HepG2 (cell line): Measurements from ENCODE around the gene GAREM1. TPM values are rescaled to one million over a fixed set of nuclear protein-coding genes. Genes with fewer than 3 reads are reported as not detected.

Experiments used
- ATAC-seq: fragments of 200-7000 bp; cut with Tn5 transposase; 3 replicates; pipeline ENCODE4 v1.9.1; 2020; ENCODE audit warnings: mild to moderate bottlenecking, moderate library complexity
- BruUV-seq: library from RNA; stranded (reverse); fragments of 400-500 nt; replicated peaks from 2 replicates; lab custom pipeline; 2021; lab: Mats Ljungman, UMichigan
- CTCF ChIA-PET: fragments of 300-600 bp; formaldehyde crosslinking; extraction: SDS; loops from one replicate; lab custom pipeline; 2021; ENCODE audit warnings: low total read pairs, inconsistent platforms, low intra/inter-chr PET ratio; lab: Yijun Ruan, JAX
- POLR2A ChIA-PET: fragments of 350-600 bp; sonication (Branson Sonifier 250); formaldehyde crosslinking; loops from one replicate; lab custom pipeline; 2020; ENCODE audit warnings: antibody characterized with exemption, inconsistent platforms; lab: Yijun Ruan, JAX
- DNase-seq: peaks from one replicate; pipeline ENCODE4 v3.0.0-alpha.2; 2015; ENCODE audit warnings: low spot score
- FAIRE-seq: peaks from 3 replicates; lab custom pipeline; 2011; peaks lifted over from hg19 to GRCh38; lab: Jason Lieb, UNC
- H2AFZ ChIP-seq: one replicate; pipeline ENCODE4 v1.6.1; 2011; ENCODE audit warnings: low read length, inconsistent platforms
- H3K27ac ChIP-seq: fragments of 300-600 bp; 3 replicates; pipeline ENCODE4 v1.8.0; 2011; ENCODE audit warnings: mixed run types, mild to moderate bottlenecking, mixed read lengths, low read length, inconsistent platforms; ENCODE audit not compliant: insufficient read depth; ENCODE audit errors: extremely low read length
- H3K27me3 ChIP-seq, 2 experiments: fragments of 200-600 bp in 1 of 2; 2 replicates in 1 of 2; 3 replicates in 1 of 2; pipeline versions ENCODE4 v1.6.0 to v1.8.0; 2011; ENCODE audit warnings: low read length in 2 of 2, mild to moderate bottlenecking in 2 of 2, moderate library complexity in 2 of 2, inconsistent platforms in 1 of 2; ENCODE audit not compliant: insufficient read depth in 2 of 2, control insufficient read depth in 1 of 2
- H3K36me3 ChIP-seq, 2 experiments: fragments of 200-600 bp in 1 of 2; replicated peaks in 1 of 2; 2 replicates in 1 of 2; 3 replicates in 1 of 2; pipeline versions ENCODE4 v1.5.1 to v1.8.0; 2011; ENCODE audit warnings: low read length in 2 of 2, inconsistent platforms in 1 of 2; ENCODE audit not compliant: insufficient read depth in 2 of 2, control insufficient read depth in 1 of 2
- H3K4me1 ChIP-seq: 2 replicates; pipeline ENCODE4 v1.5.1; 2012; ENCODE audit warnings: low read length, inconsistent platforms; ENCODE audit not compliant: insufficient read depth
- H3K4me2 ChIP-seq: 2 replicates; pipeline ENCODE4 v1.6.0; 2011; ENCODE audit warnings: low read depth, low read length, inconsistent platforms
- H3K4me3 ChIP-seq, 3 experiments: fragments of 200-600 bp in 1 of 3; sonication (generic), shearing (Covaris generic) in 1 of 3; replicated peaks in 1 of 3; 2 replicates each; pipeline ENCODE4 v1.5.1; 2011 to 2016; ENCODE audit warnings: low read length in 3 of 3, inconsistent platforms in 2 of 3, low read depth in 2 of 3, mild to moderate bottlenecking in 2 of 3, control low read depth in 1 of 3, mixed read lengths in 1 of 3; ENCODE audit not compliant: insufficient read depth in 1 of 3
- H3K79me2 ChIP-seq: one replicate; pipeline ENCODE4 v1.6.1; 2011; ENCODE audit warnings: low read length, inconsistent platforms; ENCODE audit not compliant: insufficient read depth
- H3K9ac ChIP-seq: 2 replicates; pipeline ENCODE4 v1.6.0; 2011; ENCODE audit warnings: mild to moderate bottlenecking, low read depth, low read length, inconsistent platforms; ENCODE audit not compliant: insufficient read depth
- H3K9me3 ChIP-seq: 2 replicates; pipeline ENCODE4 v1.5.1; 2012; ENCODE audit warnings: mild to moderate bottlenecking, low read length
- H4K20me1 ChIP-seq: 2 replicates; pipeline ENCODE4 v1.6.0; 2011; ENCODE audit warnings: inconsistent platforms, mild to moderate bottlenecking, low read length, moderate library complexity; ENCODE audit not compliant: insufficient read depth
- HNRNPH1 ChIP-seq: fragments of 200-400 bp; formaldehyde crosslinking; optimal IDR thresholded peaks from 2 replicates; pipeline ENCODE3; 2017; ENCODE audit warnings: mild to moderate bottlenecking, low read depth, low read length
- IRF9 ChIP-seq: sonication (generic); formaldehyde crosslinking; IDR thresholded peaks from 2 replicates; pipeline ENCODE4 v1.8.0; 2022; ENCODE audit warnings: missing genetic modification reagents, mild to moderate bottlenecking, borderline replicate concordance
- MED8 ChIP-seq: sonication (generic); formaldehyde crosslinking; IDR thresholded peaks from 2 replicates; pipeline ENCODE4 v1.8.1; 2023; ENCODE audit warnings: mild to moderate bottlenecking, missing genetic modification reagents; ENCODE audit not compliant: insufficient replicate concordance
- YEATS2 ChIP-seq: sonication (generic); formaldehyde crosslinking; IDR thresholded peaks from 2 replicates; pipeline ENCODE4 v1.4.0; 2020; ENCODE audit warnings: missing genetic modification reagents, borderline replicate concordance
- WGBS: methylation state at CpG from one replicate; pipeline ENCODE4 v1.1.6; 2017; ENCODE audit warnings: low lambda C conversion rate; 5-methylcytosine and 5-hydroxymethylcytosine counted together
- in situ Hi-C: cut with HindIII; loops from 2 replicates; pipeline ENCODE4 v1.10.0; 2017; ENCODE audit warnings: low pct_unique_long_range_greater_than_20kb; ENCODE audit not compliant: extremely low pct_ligation_motif_present
- intact Hi-C: fragments of 100-400 bp; cut with micrococcal nuclease; formaldehyde crosslinking; loops from one replicate; pipeline ENCODE4 v1.10.0; 2022; ENCODE audit not compliant: unreplicated experiment
- polyA plus RNA-seq, 8 experiments: library from polyadenylated mRNA; depleted of rRNA in 3 of 8; stranded (reverse) in 7 of 8; unstranded in 1 of 8; fragments of >200 nt; fragmentation: Illumina TruSeq in 4 of 8; extraction: Trizol in 4 of 8; gene quantifications; 2 replicates each; pipeline versions ENCODE4 v1.2.1 to v1.2.3, GENCODE V29; 2011 to 2016; ENCODE audit warnings: low read depth in 4 of 8, missing spikeins in 1 of 8, mixed read lengths in 1 of 8; ENCODE audit not compliant: insufficient read depth in 1 of 8
- total RNA-seq, 5 experiments: library from RNA; depleted of rRNA; stranded (reverse); fragments of >200 nt; fragmentation: Illumina TruSeq; extraction: Trizol; gene quantifications; 2 replicates each; pipeline ENCODE4 v1.2.3, GENCODE V29; 2016; ENCODE audit warnings: low read depth in 1 of 5
- TF ChIP-seq, protein P1 (sequence below): IDR thresholded peaks from 2 replicates; pipeline ENCODE4 v1.6.1; 2016; ENCODE audit warnings: control low read depth
- TF ChIP-seq, protein P2 (sequence below): sonication (generic); formaldehyde crosslinking; IDR thresholded peaks from 2 replicates; pipeline ENCODE4 v1.4.0; 2020; ENCODE audit warnings: missing genetic modification reagents
- TF ChIP-seq, protein P3 (sequence below): sonication (generic); formaldehyde crosslinking; IDR thresholded peaks from 2 replicates; pipeline ENCODE4 v1.9.0; 2021; ENCODE audit warnings: missing genetic modification reagents, borderline replicate concordance
- TF ChIP-seq, protein P4 (sequence below): IDR thresholded peaks from 2 replicates; pipeline ENCODE4 v1.6.1; 2018; ENCODE audit warnings: missing genetic modification reagents
- TF ChIP-seq, protein P5 (sequence below): sonication (generic); formaldehyde crosslinking; IDR thresholded peaks from 2 replicates; pipeline ENCODE4 v1.5.1; 2020; ENCODE audit warnings: mild to moderate bottlenecking, missing genetic modification reagents, borderline replicate concordance

The GAREM1 gene
- total and polyA plus RNA-seq, 2 of the 13 experiments (the other 11 are each of a cell fraction or from before 2014, with no cell fraction given), result 2.5 to 2.9 TPM

- BruUV-seq, result no TSS peak
- POLR2A ChIA-PET, result no interaction called here
- Histone ChIP-seq H4K20me1 (no peaks in the 10 kb centered on the region), H3K4me2 (no peak overlapping the region), H3K9ac (no peak overlapping the region), H3K4me1 (peaks cover 5% of the 10 kb centered on the region), H3K36me3 (no peaks in the 10 kb centered on the region), H3K27me3 (no peaks in the 10 kb centered on the region), H2AFZ (no peak overlapping the region), H3K27ac (no peak overlapping the region), H3K79me2 (no peaks in the 10 kb centered on the region), H3K4me3 (no peak overlapping the region), H3K9me3 (no peaks in the 10 kb centered on the region)
- in situ Hi-C loops (no loop called here), intact Hi-C loops (no loop called here)
- ATAC-seq (no peak), FAIRE-seq (no peak), DNase-seq (no peak)
- WGBS, result 84% methylated on average over 5 of the region's 5 CpGs
- CTCF ChIA-PET, result no interaction called here
- TF ChIP-seq, protein P1, sequence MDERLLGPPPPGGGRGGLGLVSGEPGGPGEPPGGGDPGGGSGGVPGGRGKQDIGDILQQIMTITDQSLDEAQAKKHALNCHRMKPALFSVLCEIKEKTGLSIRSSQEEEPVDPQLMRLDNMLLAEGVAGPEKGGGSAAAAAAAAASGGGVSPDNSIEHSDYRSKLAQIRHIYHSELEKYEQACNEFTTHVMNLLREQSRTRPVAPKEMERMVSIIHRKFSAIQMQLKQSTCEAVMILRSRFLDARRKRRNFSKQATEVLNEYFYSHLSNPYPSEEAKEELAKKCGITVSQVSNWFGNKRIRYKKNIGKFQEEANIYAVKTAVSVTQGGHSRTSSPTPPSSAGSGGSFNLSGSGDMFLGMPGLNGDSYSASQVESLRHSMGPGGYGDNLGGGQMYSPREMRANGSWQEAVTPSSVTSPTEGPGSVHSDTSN (CRISPR knock-in tag), result no peak
- TF ChIP-seq YEATS2 (no peak), MED8 (CRISPR knock-in tag) (no peak), HNRNPH1 (no peak), IRF9 (CRISPR knock-in tag) (no peak)
- TF ChIP-seq, protein P2, sequence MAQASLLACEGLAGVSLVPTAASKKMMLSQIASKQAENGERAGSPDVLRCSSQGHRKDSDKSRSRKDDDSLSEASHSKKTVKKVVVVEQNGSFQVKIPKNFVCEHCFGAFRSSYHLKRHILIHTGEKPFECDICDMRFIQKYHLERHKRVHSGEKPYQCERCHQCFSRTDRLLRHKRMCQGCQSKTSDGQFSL (CRISPR knock-in tag), result no peak
- TF ChIP-seq, protein P3, sequence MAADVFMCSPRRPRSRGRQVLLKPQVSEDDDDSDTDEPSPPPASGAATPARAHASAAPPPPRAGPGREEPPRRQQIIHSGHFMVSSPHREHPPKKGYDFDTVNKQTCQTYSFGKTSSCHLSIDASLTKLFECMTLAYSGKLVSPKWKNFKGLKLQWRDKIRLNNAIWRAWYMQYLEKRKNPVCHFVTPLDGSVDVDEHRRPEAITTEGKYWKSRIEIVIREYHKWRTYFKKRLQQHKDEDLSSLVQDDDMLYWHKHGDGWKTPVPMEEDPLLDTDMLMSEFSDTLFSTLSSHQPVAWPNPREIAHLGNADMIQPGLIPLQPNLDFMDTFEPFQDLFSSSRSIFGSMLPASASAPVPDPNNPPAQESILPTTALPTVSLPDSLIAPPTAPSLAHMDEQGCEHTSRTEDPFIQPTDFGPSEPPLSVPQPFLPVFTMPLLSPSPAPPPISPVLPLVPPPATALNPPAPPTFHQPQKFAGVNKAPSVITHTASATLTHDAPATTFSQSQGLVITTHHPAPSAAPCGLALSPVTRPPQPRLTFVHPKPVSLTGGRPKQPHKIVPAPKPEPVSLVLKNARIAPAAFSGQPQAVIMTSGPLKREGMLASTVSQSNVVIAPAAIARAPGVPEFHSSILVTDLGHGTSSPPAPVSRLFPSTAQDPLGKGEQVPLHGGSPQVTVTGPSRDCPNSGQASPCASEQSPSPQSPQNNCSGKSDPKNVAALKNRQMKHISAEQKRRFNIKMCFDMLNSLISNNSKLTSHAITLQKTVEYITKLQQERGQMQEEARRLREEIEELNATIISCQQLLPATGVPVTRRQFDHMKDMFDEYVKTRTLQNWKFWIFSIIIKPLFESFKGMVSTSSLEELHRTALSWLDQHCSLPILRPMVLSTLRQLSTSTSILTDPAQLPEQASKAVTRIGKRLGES (CRISPR knock-in tag), result no peak
- TF ChIP-seq, protein P4, sequence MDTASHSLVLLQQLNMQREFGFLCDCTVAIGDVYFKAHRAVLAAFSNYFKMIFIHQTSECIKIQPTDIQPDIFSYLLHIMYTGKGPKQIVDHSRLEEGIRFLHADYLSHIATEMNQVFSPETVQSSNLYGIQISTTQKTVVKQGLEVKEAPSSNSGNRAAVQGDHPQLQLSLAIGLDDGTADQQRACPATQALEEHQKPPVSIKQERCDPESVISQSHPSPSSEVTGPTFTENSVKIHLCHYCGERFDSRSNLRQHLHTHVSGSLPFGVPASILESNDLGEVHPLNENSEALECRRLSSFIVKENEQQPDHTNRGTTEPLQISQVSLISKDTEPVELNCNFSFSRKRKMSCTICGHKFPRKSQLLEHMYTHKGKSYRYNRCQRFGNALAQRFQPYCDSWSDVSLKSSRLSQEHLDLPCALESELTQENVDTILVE (CRISPR knock-in tag), result no peak
- TF ChIP-seq, protein P5, sequence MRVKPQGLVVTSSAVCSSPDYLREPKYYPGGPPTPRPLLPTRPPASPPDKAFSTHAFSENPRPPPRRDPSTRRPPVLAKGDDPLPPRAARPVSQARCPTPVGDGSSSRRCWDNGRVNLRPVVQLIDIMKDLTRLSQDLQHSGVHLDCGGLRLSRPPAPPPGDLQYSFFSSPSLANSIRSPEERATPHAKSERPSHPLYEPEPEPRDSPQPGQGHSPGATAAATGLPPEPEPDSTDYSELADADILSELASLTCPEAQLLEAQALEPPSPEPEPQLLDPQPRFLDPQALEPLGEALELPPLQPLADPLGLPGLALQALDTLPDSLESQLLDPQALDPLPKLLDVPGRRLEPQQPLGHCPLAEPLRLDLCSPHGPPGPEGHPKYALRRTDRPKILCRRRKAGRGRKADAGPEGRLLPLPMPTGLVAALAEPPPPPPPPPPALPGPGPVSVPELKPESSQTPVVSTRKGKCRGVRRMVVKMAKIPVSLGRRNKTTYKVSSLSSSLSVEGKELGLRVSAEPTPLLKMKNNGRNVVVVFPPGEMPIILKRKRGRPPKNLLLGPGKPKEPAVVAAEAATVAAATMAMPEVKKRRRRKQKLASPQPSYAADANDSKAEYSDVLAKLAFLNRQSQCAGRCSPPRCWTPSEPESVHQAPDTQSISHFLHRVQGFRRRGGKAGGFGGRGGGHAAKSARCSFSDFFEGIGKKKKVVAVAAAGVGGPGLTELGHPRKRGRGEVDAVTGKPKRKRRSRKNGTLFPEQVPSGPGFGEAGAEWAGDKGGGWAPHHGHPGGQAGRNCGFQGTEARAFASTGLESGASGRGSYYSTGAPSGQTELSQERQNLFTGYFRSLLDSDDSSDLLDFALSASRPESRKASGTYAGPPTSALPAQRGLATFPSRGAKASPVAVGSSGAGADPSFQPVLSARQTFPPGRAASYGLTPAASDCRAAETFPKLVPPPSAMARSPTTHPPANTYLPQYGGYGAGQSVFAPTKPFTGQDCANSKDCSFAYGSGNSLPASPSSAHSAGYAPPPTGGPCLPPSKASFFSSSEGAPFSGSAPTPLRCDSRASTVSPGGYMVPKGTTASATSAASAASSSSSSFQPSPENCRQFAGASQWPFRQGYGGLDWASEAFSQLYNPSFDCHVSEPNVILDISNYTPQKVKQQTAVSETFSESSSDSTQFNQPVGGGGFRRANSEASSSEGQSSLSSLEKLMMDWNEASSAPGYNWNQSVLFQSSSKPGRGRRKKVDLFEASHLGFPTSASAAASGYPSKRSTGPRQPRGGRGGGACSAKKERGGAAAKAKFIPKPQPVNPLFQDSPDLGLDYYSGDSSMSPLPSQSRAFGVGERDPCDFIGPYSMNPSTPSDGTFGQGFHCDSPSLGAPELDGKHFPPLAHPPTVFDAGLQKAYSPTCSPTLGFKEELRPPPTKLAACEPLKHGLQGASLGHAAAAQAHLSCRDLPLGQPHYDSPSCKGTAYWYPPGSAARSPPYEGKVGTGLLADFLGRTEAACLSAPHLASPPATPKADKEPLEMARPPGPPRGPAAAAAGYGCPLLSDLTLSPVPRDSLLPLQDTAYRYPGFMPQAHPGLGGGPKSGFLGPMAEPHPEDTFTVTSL (CRISPR knock-in tag), result no peak
Observed at GRCh38 chr18:32302806-32303205, 167.9 kb downstream of the GAREM1 start.
